Ovary (tissue), 3 donors: Measurements from ENCODE around the gene SYT9.

Experiments used
- POLR2A ChIP-seq: fragments of 450-650 bp; IDR thresholded peaks from one replicate; pipeline ENCODE4 v1.6.1; 2017; ENCODE audit warnings: antibody characterized with exemption, mild to moderate bottlenecking, moderate library complexity
- TF ChIP-seq, protein P1 (sequence below), 3 donors: fragments of 450-650 bp in 2 of 3; fragments of 200-600 bp in 1 of 3; IDR thresholded peaks; one replicate each; pipeline versions ENCODE4 v1.5.1 to v1.8.0; 2016 to 2022; ENCODE audit warnings: antibody characterized with exemption in 3 of 3, mild to moderate bottlenecking in 1 of 3
- donor health status: DM: no; HTN: no; CAD: no.

DNA sequence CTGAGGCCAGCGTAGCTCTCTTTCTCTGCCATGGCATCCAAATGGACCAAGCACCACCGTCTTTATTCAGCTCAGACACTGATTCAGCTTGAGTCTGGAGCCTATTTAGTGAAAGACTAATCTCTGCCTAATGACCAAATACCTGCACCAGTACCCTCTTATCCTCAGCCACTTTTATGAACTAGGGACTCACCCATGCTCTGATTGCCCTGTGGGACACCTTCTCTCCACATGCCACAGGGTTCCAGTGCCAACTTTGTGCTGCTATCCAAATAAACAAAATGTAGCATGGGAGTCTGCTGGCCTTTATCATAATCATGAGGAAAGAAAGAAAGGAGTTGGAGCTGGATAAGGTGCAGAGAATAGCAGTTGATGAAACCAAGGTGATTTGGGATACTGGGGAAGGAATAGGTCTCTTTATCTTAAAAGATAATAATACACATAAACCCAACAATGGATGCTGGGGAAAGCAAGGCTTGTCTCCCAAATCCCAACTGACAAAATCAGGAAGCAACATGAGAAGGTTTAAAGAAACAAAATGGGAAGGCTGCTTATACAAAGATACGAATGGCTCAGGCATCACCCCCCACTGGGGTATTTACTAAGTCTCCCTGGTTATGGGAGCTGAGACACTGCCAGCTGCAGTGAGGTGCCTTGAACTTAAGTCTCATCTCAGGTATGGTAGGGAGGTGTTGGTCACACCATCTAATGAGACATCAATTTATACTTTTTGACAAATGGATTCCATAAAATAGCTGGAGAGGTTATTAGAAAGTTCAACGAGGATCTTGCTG lies 63.3 kb downstream of the SYT9 start:
- TF ChIP-seq POLR2A, result no peak
- TF ChIP-seq, protein P1, sequence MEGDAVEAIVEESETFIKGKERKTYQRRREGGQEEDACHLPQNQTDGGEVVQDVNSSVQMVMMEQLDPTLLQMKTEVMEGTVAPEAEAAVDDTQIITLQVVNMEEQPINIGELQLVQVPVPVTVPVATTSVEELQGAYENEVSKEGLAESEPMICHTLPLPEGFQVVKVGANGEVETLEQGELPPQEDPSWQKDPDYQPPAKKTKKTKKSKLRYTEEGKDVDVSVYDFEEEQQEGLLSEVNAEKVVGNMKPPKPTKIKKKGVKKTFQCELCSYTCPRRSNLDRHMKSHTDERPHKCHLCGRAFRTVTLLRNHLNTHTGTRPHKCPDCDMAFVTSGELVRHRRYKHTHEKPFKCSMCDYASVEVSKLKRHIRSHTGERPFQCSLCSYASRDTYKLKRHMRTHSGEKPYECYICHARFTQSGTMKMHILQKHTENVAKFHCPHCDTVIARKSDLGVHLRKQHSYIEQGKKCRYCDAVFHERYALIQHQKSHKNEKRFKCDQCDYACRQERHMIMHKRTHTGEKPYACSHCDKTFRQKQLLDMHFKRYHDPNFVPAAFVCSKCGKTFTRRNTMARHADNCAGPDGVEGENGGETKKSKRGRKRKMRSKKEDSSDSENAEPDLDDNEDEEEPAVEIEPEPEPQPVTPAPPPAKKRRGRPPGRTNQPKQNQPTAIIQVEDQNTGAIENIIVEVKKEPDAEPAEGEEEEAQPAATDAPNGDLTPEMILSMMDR (IDR thresholded peaks at IDR 0.05), result no peak
